IPS DF 19.7 (cell line): ENCODE results near the gene IQGAP1.
"Not testable (repeated sequence)": the region's sequence is repeated elsewhere in the genome, so short reads cannot be mapped to it uniquely, and the experiment has no call there.

Source experiments
- DNase-seq: peaks from one replicate; pipeline ENCODE4 v3.0.0-alpha.2; 2013; ENCODE audit warnings: low read depth, low spot score

Gene IQGAP1

DNA sequence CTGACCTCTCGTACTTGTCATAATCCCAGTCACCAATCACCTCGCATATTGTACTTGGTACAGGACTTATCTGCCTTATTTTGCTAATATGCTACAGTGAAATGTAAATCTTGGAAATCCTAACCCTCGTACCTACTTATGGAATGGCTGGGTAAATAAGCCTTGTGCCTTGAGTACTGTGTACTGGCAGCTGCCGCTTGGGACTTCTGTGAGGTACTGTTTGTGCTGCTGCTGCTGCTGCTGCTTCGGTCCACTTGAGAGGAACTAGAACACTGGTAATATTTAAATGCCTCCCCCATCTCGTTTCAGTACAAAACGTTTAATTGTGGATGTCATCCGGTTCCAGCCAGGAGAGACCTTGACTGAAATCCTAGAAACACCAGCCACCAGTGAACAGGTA, 99.1 kb downstream of the IQGAP1 start:
- DNase-seq, result no peak

DNA sequence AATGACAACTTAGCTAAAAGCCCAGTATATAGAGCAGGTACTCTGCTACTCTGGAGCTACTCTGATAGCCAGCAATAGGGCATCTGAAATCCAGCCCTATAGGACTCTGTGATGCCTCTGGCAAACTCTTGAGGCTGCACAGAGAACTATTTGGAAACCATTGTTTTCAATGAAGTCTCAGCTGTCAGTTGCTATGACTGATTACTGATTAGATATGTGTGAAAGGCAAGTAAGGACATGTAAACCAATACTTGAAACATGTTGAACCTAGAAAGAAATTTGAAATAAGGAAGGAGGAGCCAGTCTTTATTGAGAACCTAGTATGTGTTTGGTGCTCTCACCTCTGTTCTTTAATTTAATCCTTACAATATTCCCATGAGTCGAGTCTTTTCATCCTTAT, 101.5 kb downstream of the IQGAP1 start:
- no peak for DNase-seq

DNA sequence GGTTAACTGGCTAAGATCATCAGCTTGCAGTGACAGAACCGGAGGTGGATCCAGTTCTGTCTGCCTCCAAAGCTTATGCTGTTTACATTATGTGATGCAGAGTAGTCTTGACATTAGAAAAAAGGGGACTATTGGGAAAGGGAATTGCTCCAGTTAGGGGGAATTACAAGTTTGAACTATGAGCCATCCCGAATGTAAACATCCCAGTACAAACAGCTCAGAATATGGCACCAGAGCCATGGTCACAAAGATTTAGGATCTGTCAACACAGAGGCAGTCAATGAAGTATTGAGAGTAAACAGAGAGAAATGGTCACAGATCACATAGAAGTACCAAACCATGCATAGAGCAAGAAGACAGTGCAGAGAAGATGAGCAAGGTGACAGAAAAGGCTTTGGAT, 101.9 kb downstream of the IQGAP1 start:
- DNase-seq, result no peak

DNA sequence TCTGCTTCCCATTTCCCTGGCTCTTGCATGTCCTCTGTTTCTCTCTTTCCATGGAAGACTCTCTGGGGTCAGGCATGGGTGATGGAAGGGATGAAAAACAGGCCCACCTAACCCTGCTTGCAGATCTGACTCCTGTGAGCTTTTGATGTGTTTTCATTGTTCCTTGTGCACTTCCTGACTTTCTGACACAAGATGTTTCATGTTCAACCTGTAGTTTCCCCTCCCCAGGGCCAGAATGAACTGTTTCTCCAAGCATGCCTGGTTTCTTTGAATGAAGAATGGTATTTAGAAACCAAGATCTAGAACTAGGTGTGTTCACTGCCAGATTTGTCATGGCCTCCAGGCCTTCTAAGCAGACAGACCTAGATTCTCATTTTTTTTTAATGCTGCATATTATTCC, 105.6 kb downstream of the IQGAP1 start:
- DNase-seq, result no peak

DNA sequence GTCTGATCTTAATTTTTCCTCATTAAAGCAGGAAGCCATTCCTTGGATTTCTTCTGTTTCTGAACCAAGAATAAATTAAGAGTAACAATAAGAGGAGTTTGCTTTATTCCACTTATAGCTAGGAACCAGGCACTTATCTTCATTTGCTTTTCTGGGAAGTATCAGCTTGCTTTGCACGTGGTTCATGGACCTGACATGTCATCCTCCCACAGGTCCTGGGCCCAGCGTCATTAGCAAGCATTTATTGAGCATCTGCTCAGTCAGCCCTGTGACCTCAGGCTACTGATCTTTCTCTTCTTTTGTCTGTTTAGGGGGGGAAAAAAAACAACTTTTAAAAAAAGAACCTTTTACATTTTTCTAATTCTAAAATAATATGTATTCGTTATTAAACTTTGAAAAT, 107.0 kb downstream of the IQGAP1 start:
- DNase-seq, result no peak

DNA sequence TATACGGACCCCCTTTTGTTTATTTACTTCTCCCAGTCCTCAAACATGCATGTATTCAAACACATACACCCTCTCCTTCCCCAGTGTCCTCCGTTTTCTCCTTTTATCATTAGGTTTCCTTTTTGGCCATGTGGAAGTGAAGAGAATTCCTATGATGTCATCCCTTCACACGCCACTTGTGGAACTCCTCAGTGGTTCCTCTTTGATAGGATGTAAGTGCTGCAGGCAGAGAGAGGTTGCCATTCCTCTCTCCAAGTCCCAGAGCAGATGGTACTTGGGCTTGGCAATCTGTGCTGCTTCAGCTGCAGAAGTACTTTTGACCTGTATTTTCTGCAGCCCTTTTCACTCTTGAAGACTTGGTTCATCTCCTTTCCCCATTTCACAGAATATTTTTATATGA, 108.7 kb downstream of the IQGAP1 start:
- DNase-seq, result no peak

DNA sequence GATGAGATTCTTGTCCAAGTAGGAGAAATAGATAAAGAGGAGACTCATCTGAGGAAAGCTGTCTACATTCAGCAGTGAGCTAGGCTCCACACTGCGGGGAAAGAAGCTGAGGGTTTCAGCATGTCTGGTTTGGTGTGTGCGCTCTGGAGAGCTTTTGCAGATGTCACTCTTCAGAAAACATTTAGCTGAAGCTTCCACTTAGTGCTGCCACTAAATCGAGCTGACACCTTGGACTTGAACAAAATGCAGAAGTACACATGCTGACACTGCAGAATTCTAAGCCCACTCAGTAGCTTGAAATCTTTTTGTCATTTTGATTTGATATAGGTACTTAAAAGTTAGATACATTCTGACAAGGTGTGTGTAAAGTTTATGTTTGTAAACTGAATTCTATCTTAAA, 109.3 kb downstream of the IQGAP1 start:
- DNase-seq, result no peak

DNA sequence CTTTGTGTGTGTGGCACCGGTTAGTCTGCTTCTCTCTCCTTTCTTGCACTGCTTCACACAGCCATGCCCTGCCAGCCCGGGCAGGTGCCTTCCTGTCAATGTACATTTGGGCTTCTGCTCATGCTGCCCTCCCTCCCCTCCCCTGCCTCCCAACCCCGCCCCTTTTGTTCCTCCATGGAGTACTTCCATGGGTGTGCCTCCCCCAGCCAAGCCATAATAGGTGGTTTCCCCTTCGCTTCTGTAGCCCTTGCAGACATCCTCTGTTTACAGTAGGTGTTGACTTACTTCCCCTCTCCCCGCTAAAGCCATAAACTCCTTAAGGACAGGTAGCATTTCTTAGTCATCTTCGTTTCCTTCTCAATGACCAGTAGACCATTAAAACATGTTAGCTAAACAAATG, 109.9 kb downstream of the IQGAP1 start:
- no peak for DNase-seq

DNA sequence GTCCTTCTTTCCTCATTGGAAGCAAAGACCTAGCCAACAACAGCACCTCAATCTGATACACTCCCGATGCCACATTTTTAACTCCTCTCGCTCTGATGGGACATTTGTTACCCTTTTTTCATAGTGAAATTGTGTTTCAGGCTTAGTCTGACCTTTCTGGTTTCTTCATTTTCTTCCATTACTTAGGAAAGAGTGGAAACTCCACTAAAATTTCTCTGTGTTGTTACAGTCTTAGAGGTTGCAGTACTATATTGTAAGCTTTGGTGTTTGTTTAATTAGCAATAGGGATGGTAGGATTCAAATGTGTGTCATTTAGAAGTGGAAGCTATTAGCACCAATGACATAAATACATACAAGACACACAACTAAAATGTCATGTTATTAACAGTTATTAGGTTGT, 112.1 kb downstream of the IQGAP1 start:
- no peak for DNase-seq

DNA sequence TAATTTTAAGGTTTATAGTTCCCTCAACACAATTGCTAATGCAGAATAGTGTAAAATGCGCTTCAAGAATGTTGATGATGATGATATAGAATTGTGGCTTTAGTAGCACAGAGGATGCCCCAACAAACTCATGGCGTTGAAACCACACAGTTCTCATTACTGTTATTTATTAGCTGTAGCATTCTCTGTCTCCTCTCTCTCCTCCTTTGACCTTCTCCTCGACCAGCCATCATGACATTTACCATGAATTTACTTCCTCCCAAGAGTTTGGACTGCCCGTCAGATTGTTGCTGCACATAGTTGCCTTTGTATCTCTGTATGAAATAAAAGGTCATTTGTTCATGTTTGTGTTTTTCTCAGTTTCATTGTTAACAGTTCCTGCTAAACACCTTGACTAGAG, 113.9 kb downstream of the IQGAP1 start:
- DNase-seq, result no peak

DNA sequence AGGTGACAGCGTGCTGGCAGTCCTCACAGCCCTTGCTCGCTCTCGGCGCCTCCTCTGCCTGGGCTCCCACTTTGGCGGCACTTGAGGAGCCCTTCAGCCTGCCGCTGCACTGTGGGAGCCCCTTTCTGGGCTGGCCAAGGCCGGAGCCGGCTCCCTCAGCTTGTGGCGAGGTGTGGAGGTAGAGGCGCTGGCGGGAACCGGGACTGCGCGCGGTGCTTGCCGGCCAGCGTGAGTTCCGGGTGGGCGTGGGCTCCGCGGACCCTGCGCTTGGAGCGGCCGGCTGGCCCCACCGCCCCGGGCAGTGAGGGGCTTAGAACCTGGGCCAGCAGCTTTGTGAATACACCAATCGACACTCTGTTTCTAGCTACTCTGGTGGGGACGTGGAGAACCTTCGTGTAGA, 122.7 kb downstream of the IQGAP1 start:
- not testable (repeated sequence) for DNase-seq

DNA sequence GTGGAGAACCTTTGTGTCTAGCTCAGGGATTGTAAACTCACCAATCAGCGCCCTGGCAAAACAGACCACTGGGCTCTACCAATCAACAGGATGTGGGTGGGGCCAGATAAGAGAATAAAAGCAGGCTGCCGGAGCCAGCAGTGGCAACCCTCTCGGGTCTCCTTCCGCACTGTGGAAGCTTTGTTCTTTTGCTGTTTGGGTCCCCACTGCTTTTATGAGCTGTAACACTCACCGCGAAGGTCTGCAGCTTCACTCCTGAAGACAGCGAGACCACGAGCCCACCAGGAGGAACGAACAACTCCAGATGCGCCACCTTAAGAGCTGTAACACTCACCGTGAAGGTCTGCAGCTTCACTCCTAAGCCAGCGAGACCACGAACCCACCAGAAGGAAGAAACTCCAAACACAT, 123.2 kb downstream of the IQGAP1 start:
- not testable (repeated sequence) for DNase-seq

DNA sequence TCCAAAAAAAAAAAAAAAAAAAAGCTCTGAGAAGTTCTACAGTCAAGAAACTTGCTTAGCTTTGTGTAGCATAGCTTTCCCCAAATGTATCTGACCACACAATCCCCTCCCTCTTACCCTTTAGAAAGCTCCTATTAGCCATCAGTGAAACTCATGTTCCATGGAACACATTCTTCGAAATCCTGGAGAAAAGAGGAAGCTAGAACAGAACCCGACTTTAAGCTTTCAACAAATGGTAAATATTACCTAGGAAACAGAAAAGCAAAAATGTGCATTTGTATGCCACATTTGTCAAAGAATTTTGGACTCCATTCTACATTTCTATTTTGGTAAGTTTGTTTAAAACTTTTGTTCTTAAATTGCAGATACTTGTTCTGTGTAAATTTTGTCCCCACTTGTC, 124.2 kb downstream of the IQGAP1 start:
- DNase-seq, result no peak

DNA sequence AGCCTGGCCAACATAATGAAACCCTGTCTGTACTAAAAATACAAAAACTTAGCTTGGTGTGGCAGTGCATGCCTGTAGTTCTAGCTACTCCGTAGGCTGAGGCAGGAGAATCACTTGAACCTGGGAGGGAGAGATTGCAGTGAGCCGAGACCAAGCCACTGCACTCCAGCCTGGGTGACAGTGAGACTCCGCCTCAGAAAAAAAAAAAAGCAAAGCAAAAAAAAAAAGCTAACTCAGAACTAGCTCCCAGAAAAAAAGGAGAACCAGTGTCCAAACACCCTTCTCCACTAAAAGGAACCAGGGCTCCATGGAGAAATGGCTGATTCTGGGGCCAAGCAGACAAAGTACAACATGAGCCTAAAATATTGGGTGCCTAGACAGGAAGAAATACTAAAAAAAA, 124.9 kb downstream of the IQGAP1 start:
- DNase-seq, result no peak

DNA sequence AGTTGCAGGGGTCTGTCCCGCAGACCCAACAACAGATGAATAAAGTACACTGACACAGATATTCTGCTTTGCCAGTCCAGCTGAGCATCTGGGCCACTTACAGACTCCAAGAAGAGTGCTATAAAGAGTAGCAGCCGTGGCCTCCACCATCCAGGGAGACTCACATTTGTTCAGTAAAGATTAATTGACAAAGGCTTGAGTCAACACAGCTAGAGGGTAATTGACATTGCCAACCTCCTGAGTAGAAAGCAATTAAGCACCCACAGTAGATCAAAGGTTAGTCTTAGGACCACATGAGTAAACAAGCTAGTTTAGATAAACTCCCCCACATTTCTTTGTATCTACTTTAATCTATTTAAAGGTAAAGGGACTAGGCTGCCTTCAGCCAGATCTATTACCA, 125.4 kb downstream of the IQGAP1 start:
- no peak for DNase-seq

DNA sequence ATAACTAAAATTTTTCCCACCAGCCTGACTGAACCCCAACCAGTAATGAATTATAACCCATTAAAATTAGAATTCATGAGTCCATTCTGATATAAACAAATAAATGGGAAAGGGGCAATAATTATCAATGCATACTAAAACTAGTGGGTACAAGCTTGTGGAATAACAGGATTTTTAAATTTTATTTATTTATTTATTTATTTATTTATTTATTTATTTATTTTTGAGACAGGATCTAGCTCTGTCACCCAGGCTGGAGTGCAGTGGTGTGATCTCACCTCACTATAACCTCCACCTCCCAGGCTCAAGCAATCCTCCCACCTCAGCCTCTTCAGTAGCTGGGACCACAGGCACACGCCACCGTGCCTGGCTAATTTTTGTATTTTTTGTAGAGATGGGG, 125.9 kb downstream of the IQGAP1 start:
- not testable (repeated sequence) for DNase-seq

DNA sequence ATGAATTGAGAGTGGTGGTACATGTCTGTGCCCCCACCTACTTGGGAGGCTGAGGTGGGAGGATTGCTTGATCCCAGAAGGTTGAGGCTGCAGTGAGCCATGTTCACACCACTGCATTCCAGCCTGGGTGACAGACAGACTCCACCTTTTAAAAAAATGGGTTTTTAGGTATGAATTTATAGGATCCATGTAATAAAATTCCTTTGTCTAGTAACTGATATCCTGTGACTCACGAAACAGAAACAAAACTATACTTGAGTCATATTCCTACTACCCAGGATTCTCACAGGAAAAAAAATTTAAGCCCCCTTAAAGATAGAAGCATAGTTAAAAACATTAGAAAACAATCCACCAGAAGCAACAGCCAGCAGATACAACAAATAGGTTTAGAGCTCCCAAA, 131.6 kb downstream of the IQGAP1 start:
- DNase-seq, result no peak

DNA sequence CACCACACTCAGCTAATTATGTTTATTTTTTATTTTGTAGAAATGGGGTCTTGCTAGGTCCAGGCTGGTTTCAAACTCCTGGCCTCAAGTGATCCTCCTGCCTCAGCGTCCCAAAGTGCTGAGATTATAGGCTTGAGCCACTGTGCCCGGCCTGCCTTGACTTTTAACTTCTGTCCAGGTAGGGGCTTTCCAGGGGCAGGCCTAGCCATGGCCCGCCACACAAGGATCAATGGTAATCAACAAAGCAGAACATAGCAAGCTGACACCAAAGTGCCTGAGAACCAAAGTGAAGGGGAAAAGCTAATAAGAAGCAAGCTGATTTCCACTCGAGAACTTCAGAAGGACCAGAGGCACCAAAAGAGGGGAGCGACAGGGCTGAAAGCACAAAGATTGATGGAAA, 132.3 kb downstream of the IQGAP1 start:
- DNase-seq, result no peak

DNA sequence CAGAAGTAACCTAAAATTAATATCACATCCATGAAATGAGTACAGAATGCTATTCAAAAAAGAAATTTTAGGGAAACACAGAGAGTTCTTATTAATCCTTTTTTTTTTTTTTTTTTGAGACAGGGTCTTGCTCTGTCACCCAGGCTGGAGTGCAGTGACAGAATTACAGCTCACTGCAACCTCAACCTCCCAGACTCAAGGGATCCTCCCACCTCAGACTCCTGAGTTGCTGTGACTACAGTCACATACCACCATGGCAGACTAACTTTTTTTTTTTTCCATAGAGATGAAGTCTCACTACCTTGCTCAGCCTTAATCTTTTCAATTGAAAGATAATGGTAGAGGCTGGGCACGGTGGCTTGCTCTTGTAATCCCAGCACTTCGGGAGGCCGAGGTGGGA, 135.3 kb downstream of the IQGAP1 start:
- DNase-seq, result no peak

DNA sequence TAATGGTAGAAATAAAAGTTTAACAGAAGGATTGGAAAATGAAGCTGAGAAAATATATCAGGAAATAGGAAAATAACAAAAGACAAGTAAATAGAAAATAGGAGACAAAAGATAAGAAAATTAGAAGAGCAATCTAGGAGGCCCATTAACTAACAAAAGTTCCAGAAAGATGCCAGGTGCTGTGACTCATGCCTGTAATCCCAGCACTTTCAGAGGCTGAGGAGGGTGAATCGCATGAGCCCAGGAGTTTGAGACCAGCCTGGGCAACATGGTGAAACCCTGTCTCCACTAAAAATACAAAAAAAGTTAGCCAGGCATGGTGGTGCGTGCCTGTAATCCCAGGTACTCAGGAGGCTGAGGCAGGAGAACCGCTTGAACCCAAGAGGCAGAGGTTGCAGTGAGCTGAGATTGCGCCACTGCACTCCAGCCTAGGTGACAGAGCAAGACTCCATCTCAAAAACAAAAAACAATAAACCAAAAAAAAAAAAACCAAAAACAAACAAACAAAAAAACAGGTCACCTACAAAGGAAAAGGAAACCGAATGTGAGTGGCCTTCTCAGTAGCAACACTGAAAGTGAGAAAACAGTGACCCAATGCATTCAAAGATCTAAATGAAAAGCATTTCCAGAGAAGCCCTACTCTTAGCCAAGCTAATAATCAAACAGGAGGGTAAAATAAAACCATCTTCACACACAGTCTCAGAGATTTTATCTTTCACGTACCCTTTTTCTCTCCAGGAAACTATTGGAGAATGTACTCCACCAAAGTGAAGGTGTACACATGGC, 136.2 kb downstream of the IQGAP1 start:
- DNase-seq, result not testable (repeated sequence)

DNA sequence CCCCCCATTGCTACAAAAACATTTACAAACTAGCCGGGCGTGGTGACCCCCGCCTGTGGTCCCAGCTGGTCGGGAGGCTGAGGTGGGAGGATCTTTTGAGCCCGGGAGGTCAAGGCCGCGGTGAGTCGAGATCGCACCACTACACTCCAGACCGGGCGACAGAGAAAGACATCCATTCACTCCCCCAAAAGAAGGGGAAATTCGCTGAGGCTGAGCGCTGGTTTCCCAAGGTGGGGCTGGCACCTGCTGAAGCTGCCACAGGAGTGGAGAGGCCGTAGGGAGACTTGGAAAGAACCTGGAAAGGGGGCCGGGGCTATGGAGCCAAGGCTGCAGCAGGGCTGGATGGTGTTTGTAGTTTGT, 140.9 kb downstream of the IQGAP1 start:
- no peak for DNase-seq

DNA sequence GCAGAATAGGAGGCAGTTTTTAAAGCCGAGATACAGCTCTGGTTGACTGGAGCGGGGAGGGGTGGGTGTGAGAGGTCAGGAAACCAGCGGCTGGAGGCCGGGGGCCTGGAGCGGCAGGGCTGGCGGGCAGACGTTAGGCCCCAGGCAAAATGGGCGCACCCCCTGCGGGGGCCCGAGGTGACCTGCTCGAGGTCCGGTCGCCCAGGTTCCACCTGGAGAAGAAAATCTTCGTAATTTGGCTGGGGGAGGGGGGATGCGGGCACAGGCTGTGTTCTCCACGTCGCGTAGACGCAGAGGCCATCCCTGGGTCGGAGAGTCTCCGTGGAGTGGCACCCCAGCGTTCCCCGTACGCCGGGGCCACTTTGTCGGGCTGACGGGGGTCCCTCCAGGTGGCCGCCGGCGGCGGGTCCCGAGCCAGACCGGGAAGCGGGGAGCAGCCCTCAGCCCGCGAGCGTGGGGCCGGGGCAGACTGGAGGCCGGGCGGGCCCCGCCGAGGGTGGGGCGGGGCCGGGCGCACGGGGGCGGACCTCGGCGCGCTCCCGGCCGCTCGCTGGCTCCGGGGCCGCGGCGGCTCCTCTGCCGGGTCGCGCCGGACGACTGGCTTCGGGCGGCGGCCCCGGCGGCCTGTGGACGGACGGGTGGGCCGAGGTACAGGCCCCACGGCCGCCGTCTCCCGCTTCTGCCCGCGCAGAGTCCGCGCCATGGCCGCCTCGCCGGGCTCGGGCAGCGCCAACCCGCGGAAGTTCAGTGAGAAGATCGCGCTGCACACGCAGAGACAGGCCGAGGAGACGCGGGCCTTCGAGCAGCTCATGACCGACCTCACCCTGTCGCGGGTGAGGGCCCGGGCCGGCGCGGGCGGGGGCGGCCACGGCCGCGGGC, 141.6 kb downstream of the IQGAP1 start, which contains the start of gene CRTC3:
CRTC3 (plus strand) TSS at position 553 of the 879 bp plus-strand sequence; CDS start at position 702, 149 bp downstream.
- no peak for DNase-seq
